PFSK-1 (cell line): Measurements from ENCODE around the gene SUSD3.

Experiments used
- FOXP2 ChIP-seq: optimal IDR thresholded peaks from 2 replicates; pipeline ENCODE3; 2011; ENCODE audit warnings: borderline replicate concordance, control low read depth, inconsistent platforms; ENCODE audit not compliant: insufficient read depth; ENCODE audit errors: extremely low read length, extremely low read depth
- POLR2AphosphoS5 ChIP-seq: IDR thresholded peaks from 2 replicates; pipeline ENCODE4 v1.6.1; 2012; ENCODE audit warnings: low read depth, mild to moderate bottlenecking, control low read depth, low read length, moderate library complexity
- REST ChIP-seq, 2 experiments: IDR thresholded peaks; 2 replicates each; pipeline versions ENCODE4 v1.6.1 to v1.8.0; 2011 to 2012; ENCODE audit warnings: low read depth in 2 of 2, low read length in 2 of 2, control low read depth in 1 of 2, inconsistent platforms in 1 of 2, mild to moderate bottlenecking in 1 of 2, moderate library complexity in 1 of 2; ENCODE audit not compliant: insufficient read depth in 1 of 2
- SIN3A ChIP-seq: IDR thresholded peaks from 2 replicates; pipeline ENCODE4 v1.6.1; 2012; ENCODE audit warnings: mild to moderate bottlenecking, low read length, moderate library complexity, borderline replicate concordance; ENCODE audit not compliant: insufficient read depth
- TAF1 ChIP-seq: IDR thresholded peaks from 2 replicates; pipeline ENCODE4 v1.6.1; 2012; ENCODE audit warnings: low read length, control low read depth, borderline replicate concordance; ENCODE audit not compliant: insufficient read depth

SUSD3 gene

GRCh38 chr9:93096131-93096802 lies 37.8 kb downstream of the SUSD3 start, which contains the start of gene CARD19:
Gene CARD19 (plus strand): TSS chr9:93096217. CDS start chr9:93096346, 129 bp downstream.
- TF ChIP-seq TAF1 (0 out of 2 replicates have a peak, but pooled peaks have one; percentile 40), SIN3A (no peak), FOXP2 (no peak), REST (IDR thresholded peaks at IDR 0.05; ENCODE audit: insufficient read depth in 1 of 2, low read depth in 2 of 2, low read length in 2 of 2) (no peak), POLR2AphosphoS5 (0 out of 2 replicates have a peak, but pooled peaks have one; percentile 22)

GRCh38 chr9:93096811-93097382 lies 38.4 kb downstream of the SUSD3 start:
- TF ChIP-seq FOXP2: no peak
- TF ChIP-seq POLR2AphosphoS5: no peak
- TF ChIP-seq SIN3A: no peak
- no peak for TF ChIP-seq REST (IDR thresholded peaks at IDR 0.05; ENCODE audit: insufficient read depth in 1 of 2, low read depth in 2 of 2, low read length in 2 of 2)
- TF ChIP-seq TAF1: no peak

GRCh38 chr9:93097511-93098201 lies 39.2 kb downstream of the SUSD3 start:
- TF ChIP-seq SIN3A (no peak), POLR2AphosphoS5 (no peak), FOXP2 (no peak), TAF1 (no peak), REST (IDR thresholded peaks at IDR 0.05; ENCODE audit: insufficient read depth in 1 of 2, low read depth in 2 of 2, low read length in 2 of 2) (no peak)

GRCh38 chr9:93098236-93098946 lies 39.9 kb downstream of the SUSD3 start:
- no peak for TF ChIP-seq POLR2AphosphoS5
- TF ChIP-seq SIN3A: peak; percentile 34; the same call in 1 of the 2 replicates
- TF ChIP-seq REST (IDR thresholded peaks at IDR 0.05; ENCODE audit: insufficient read depth in 1 of 2, low read depth in 2 of 2, low read length in 2 of 2): peak in 1 of 2 experiments; percentile 43; a peak in 1 of 4 replicates
